DND-41 (cell line): ENCODE measurements around the gene GSG1L.

Experiments
- CTCF ChIP-seq: IDR thresholded peaks from 2 replicates; pipeline ENCODE4 v1.5.1; 2012; ENCODE audit warnings: borderline replicate concordance, low read length, moderate library complexity, mild to moderate bottlenecking; ENCODE audit not compliant: poor library complexity, severe bottlenecking; ENCODE audit errors: extremely low read depth
- EZH2 ChIP-seq: IDR thresholded peaks from 3 replicates; pipeline ENCODE4 v1.6.1; 2012; ENCODE audit warnings: borderline replicate concordance, low read depth, mild to moderate bottlenecking, moderate library complexity, low read length, inconsistent platforms; ENCODE audit not compliant: severe bottlenecking

GRCh38 chr16:27883576-27883975, 179.9 kb downstream of the GSG1L start:
- TF ChIP-seq CTCF: no peak
- no peak for TF ChIP-seq EZH2
